ELF-1 (cell line): Measurements from ENCODE around the gene CPM.
"Not testable (repeated sequence)": the region's sequence is repeated elsewhere in the genome, so short reads cannot be mapped to it uniquely, and the experiment has no call there.

Experiments used
- DNase-seq: peaks from one replicate; pipeline ENCODE4 v3.0.0-alpha.2; 2016; ENCODE audit warnings: low read depth, low spot score

The CPM gene

GRCh38 chr12:68853396-68854077, 79.4 kb downstream of the CPM start:
- DNase-seq = no peak

- DNase-seq = no peak
Measured at GRCh38 chr12:68851592-68852306, 81.2 kb downstream of the CPM start.

- DNase-seq = no peak
Measured at GRCh38 chr12:68850390-68850789, 82.6 kb downstream of the CPM start.

GRCh38 chr12:68846811-68847210, 86.2 kb downstream of the CPM start:
- no peak for DNase-seq

GRCh38 chr12:68844788-68845695, 87.9 kb downstream of the CPM start:
- no peak for DNase-seq

GRCh38 chr12:68844318-68844745, 88.6 kb downstream of the CPM start:
- DNase-seq = no peak

GRCh38 chr12:68842784-68843567, 90.0 kb downstream of the CPM start:
- DNase-seq = no peak

- DNase-seq = no peak
Measured at GRCh38 chr12:68842123-68842522, 90.8 kb downstream of the CPM start.

- no peak for DNase-seq
Measured at GRCh38 chr12:68841717-68842116, 91.3 kb downstream of the CPM start.

- not testable (repeated sequence) for DNase-seq
Measured at GRCh38 chr12:68841175-68841574, 91.8 kb downstream of the CPM start.

GRCh38 chr12:68839183-68840147, 93.5 kb downstream of the CPM start:
- DNase-seq = no peak

GRCh38 chr12:68838046-68838886, 94.7 kb downstream of the CPM start:
- no peak for DNase-seq

- DNase-seq = no peak
Measured at GRCh38 chr12:68837215-68837614, 95.8 kb downstream of the CPM start.

- no peak for DNase-seq
Measured at GRCh38 chr12:68835333-68835908, 97.5 kb downstream of the CPM start.

GRCh38 chr12:68833508-68833907, 99.5 kb downstream of the CPM start:
- no peak for DNase-seq

GRCh38 chr12:68832504-68832867, 100.5 kb downstream of the CPM start:
- DNase-seq = no peak

GRCh38 chr12:68831751-68832503, 101.0 kb downstream of the CPM start:
- DNase-seq = no peak

GRCh38 chr12:68831272-68831671, 101.7 kb downstream of the CPM start:
- DNase-seq = peak; percentile 56
